ENCODE measurements around the gene MAJIN. TPM values are rescaled to one million over a fixed set of nuclear protein-coding genes. Genes with fewer than 3 reads are reported as not detected.

The MAJIN gene
- not detected in 2 replicates for total RNA-seq

GRCh38 chr11:64971421-64972233 is at the start of gene MAJIN:
MAJIN (minus strand) TSS chr11:64972108; CDS start chr11:64959405, 12,703 bp downstream.
- Histone ChIP-seq H3K27ac (ENCODE audit: low read depth, low read length) (no peak within 1 kb of the TSS), H3K4me1 (ENCODE audit: insufficient read depth, low read length) (peaks cover 4% of the 10 kb centered on the region), H3K4me3 (ENCODE audit: insufficient read depth, low read length) (peak within 1 kb of the TSS; percentile 54), H3K27me3 (ENCODE audit: insufficient read depth, low read length) (no peaks in the 10 kb centered on the region), H3K9me3 (ENCODE audit: low read depth, low read length) (no peaks in the 10 kb centered on the region), H3K4me2 (ENCODE audit: insufficient read depth, low read length) (peak within 1 kb of the TSS; percentile 71), H3K36me3 (ENCODE audit: insufficient read depth, low read length) (no peaks in the 10 kb centered on the region), H2AFZ (ENCODE audit: low read length) (peak within 1 kb of the TSS; percentile 89), H3K79me2 (ENCODE audit: insufficient read depth, low read length) (no peaks in the 10 kb centered on the region), H4K20me1 (ENCODE audit: insufficient read depth, low read length) (no peaks in the 10 kb centered on the region)
- peak; percentile 97 for DNase-seq (ENCODE audit: insufficient read length, low spot score, missing footprints)
- TF ChIP-seq CTCF (IDR thresholded peaks at IDR 0.05; ENCODE audit: extremely low read depth, low read depth, low read length), result no peak

- H3K27me3 ChIP-seq (ENCODE audit: insufficient read depth, low read length), result no peaks in the 10 kb centered on the region
- no peak overlapping the region for H3K27ac ChIP-seq (ENCODE audit: low read depth, low read length)
- no peak for TF ChIP-seq CTCF (IDR thresholded peaks at IDR 0.05; ENCODE audit: extremely low read depth, low read depth, low read length)
- no peaks in the 10 kb centered on the region for H4K20me1 ChIP-seq (ENCODE audit: insufficient read depth, low read length)
- H3K36me3 ChIP-seq (ENCODE audit: insufficient read depth, low read length), result peaks cover 19% of the 10 kb centered on the region
- no peak overlapping the region for H3K4me3 ChIP-seq (ENCODE audit: insufficient read depth, low read length)
- no peaks in the 10 kb centered on the region for H3K4me1 ChIP-seq (ENCODE audit: insufficient read depth, low read length)
- peak; percentile 44 for DNase-seq (ENCODE audit: insufficient read length, low spot score, missing footprints)
- H2AFZ ChIP-seq (ENCODE audit: low read length), result no peak overlapping the region
- peaks cover 4% of the 10 kb centered on the region for H3K79me2 ChIP-seq (ENCODE audit: insufficient read depth, low read length)
- no peaks in the 10 kb centered on the region for H3K9me3 ChIP-seq (ENCODE audit: low read depth, low read length)
- H3K4me2 ChIP-seq (ENCODE audit: insufficient read depth, low read length), result no peak overlapping the region
Measured at GRCh38 chr11:65021509-65021908, 49.6 kb upstream of the MAJIN start.

- Histone ChIP-seq H2AFZ (ENCODE audit: low read length) (no peak overlapping the region), H3K79me2 (ENCODE audit: insufficient read depth, low read length) (peaks cover 8% of the 10 kb centered on the region), H3K4me2 (ENCODE audit: insufficient read depth, low read length) (no peak overlapping the region), H4K20me1 (ENCODE audit: insufficient read depth, low read length) (no peaks in the 10 kb centered on the region), H3K27ac (ENCODE audit: low read depth, low read length) (no peak overlapping the region), H3K9me3 (ENCODE audit: low read depth, low read length) (no peaks in the 10 kb centered on the region), H3K36me3 (ENCODE audit: insufficient read depth, low read length) (peaks cover 19% of the 10 kb centered on the region), H3K4me1 (ENCODE audit: insufficient read depth, low read length) (no peaks in the 10 kb centered on the region), H3K4me3 (ENCODE audit: insufficient read depth, low read length) (no peak overlapping the region), H3K27me3 (ENCODE audit: insufficient read depth, low read length) (no peaks in the 10 kb centered on the region)
- DNase-seq (ENCODE audit: insufficient read length, low spot score, missing footprints), result peak; percentile 37
- no peak for TF ChIP-seq CTCF (IDR thresholded peaks at IDR 0.05; ENCODE audit: extremely low read depth, low read depth, low read length)
Measured at GRCh38 chr11:65021003-65021402, 49.1 kb upstream of the MAJIN start.

GRCh38 chr11:65019824-65020223 is 47.9 kb upstream of the MAJIN start:
- H4K20me1 ChIP-seq (ENCODE audit: insufficient read depth, low read length), result no peaks in the 10 kb centered on the region
- peaks cover 19% of the 10 kb centered on the region for H3K36me3 ChIP-seq (ENCODE audit: insufficient read depth, low read length)
- no peak for TF ChIP-seq CTCF (IDR thresholded peaks at IDR 0.05; ENCODE audit: extremely low read depth, low read depth, low read length)
- DNase-seq (ENCODE audit: insufficient read length, low spot score, missing footprints), result peak; percentile 37
- peaks cover 13% of the 10 kb centered on the region for H3K79me2 ChIP-seq (ENCODE audit: insufficient read depth, low read length)
- no peak overlapping the region for H2AFZ ChIP-seq (ENCODE audit: low read length)
- H3K4me1 ChIP-seq (ENCODE audit: insufficient read depth, low read length), result peaks cover 2% of the 10 kb centered on the region
- no peak overlapping the region for H3K4me3 ChIP-seq (ENCODE audit: insufficient read depth, low read length)
- no peaks in the 10 kb centered on the region for H3K27me3 ChIP-seq (ENCODE audit: insufficient read depth, low read length)
- H3K9me3 ChIP-seq (ENCODE audit: low read depth, low read length), result no peaks in the 10 kb centered on the region
- no peak overlapping the region for H3K4me2 ChIP-seq (ENCODE audit: insufficient read depth, low read length)
- H3K27ac ChIP-seq (ENCODE audit: low read depth, low read length), result no peak overlapping the region

All from osteoblast (primary cell).